Peyer's patch (tissue), 4 donors: Measurements from ENCODE around the gene RASA4B.
"Not testable (repeated sequence)": the region's sequence is repeated elsewhere in the genome, so short reads cannot be mapped to it uniquely, and the experiment has no call there.

Experiments
- POLR2A ChIP-seq, 2 donors: fragments of 450-650 bp; IDR thresholded peaks; one replicate each; pipeline ENCODE4 v1.5.1; 2017; ENCODE audit warnings: antibody characterized with exemption in 2 of 2, mild to moderate bottlenecking in 2 of 2, moderate library complexity in 2 of 2
- TF ChIP-seq, protein P1 (sequence below), 6 experiments: fragments of 450-650 bp in 4 of 6; fragments of 200-600 bp in 2 of 6; sonication (generic) in 1 of 6; IDR thresholded peaks; one replicate each; pipeline ENCODE4 v1.5.1; 2017 to 2019; ENCODE audit warnings: antibody characterized with exemption in 6 of 6, mild to moderate bottlenecking in 3 of 6, moderate library complexity in 1 of 6

DNA sequence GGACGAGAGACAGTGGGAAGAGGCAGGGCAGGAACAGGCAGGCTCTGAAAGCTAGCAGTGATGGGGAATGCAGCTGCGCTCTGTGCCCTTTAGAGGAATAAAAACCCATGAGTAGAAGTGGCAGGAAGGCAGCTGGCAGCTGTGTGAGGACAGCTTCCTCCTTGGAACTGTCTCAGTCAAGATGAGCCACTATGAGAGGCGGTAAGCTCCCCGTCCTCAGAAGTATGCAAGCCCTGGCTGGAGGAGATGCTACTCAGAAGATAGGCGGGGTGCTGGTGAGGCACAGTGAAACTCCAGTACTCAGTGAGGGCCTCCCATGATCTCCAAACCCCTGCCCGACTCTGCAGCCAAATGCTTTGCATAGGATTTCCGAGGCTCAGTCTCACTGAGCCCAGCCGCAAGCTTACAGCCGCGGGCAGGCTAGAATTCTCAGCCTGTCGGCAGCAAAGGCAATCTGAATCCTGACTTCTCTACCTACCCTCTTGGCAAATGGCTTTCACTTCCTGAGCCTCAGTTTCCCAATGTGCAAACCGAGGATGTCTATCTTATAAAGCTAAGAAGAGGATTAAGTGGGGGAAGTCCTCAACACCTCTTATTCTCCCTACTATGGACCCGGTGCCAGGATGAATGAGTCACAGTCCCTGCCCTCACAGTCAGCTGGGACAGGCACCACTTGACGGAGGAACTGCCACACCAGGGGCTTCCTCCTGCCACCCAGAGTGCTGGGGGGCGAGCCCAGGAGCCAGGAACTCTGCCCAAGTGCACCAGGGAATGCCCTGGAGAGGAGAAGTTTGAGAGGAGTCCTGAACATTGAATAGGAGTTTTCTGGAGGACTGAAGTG is 2.5 kb downstream of the RASA4B start:
- TF ChIP-seq, protein P1, sequence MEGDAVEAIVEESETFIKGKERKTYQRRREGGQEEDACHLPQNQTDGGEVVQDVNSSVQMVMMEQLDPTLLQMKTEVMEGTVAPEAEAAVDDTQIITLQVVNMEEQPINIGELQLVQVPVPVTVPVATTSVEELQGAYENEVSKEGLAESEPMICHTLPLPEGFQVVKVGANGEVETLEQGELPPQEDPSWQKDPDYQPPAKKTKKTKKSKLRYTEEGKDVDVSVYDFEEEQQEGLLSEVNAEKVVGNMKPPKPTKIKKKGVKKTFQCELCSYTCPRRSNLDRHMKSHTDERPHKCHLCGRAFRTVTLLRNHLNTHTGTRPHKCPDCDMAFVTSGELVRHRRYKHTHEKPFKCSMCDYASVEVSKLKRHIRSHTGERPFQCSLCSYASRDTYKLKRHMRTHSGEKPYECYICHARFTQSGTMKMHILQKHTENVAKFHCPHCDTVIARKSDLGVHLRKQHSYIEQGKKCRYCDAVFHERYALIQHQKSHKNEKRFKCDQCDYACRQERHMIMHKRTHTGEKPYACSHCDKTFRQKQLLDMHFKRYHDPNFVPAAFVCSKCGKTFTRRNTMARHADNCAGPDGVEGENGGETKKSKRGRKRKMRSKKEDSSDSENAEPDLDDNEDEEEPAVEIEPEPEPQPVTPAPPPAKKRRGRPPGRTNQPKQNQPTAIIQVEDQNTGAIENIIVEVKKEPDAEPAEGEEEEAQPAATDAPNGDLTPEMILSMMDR (IDR thresholded peaks at IDR 0.05), result not testable (repeated sequence)
- not testable (repeated sequence) for TF ChIP-seq POLR2A (IDR thresholded peaks at IDR 0.05)
